Hepatocyte (in vitro differentiated cells): ENCODE results near the gene HK3. TPM values are rescaled to one million over a fixed set of nuclear protein-coding genes. Genes with fewer than 3 reads are reported as not detected.

ENCODE experiments used
- DNase-seq: peaks from one replicate; pipeline ENCODE4 v3.0.0-alpha.2; 2016; ENCODE audit warnings: low spot score
- H2AFZ ChIP-seq: fragments of 200-600 bp; sonication (generic); 2 replicates; pipeline ENCODE4 v1.6.0; 2016; ENCODE audit warnings: antibody characterized with exemption, mild to moderate bottlenecking
- H3K27ac ChIP-seq: fragments of 200-600 bp; sonication (generic); 2 replicates; pipeline ENCODE4 v1.5.1; 2016; ENCODE audit warnings: mild to moderate bottlenecking
- H3K27me3 ChIP-seq: fragments of 200-600 bp; sonication (generic); 2 replicates; pipeline ENCODE4 v1.6.1; 2016
- H3K36me3 ChIP-seq: fragments of 200-600 bp; sonication (generic); replicated peaks from 2 replicates; pipeline ENCODE4 v1.5.1; 2016; ENCODE audit warnings: low read depth; ENCODE audit not compliant: insufficient read depth
- H3K4me1 ChIP-seq: fragments of 200-600 bp; sonication (generic); 2 replicates; pipeline ENCODE4 v1.5.1; 2016; ENCODE audit warnings: mild to moderate bottlenecking, moderate library complexity; ENCODE audit not compliant: insufficient read depth
- H3K4me2 ChIP-seq: fragments of 200-600 bp; sonication (generic); 2 replicates; pipeline ENCODE4 v1.6.0; 2016
- H3K4me3 ChIP-seq: fragments of 200-600 bp; sonication (generic); 2 replicates; pipeline ENCODE4 v1.5.1; 2016; ENCODE audit warnings: mild to moderate bottlenecking
- H3K79me2 ChIP-seq: fragments of 200-600 bp; sonication (generic); 2 replicates; pipeline ENCODE4 v1.6.0; 2017; ENCODE audit warnings: mild to moderate bottlenecking
- H3K9me2 ChIP-seq: fragments of 200-600 bp; sonication (generic); replicated peaks from 2 replicates; pipeline ENCODE4 v1.6.0; 2017; ENCODE audit warnings: mild to moderate bottlenecking; ENCODE audit not compliant: insufficient read depth
- H3K9me3 ChIP-seq: fragments of 200-600 bp; sonication (generic); 2 replicates; pipeline ENCODE4 v1.5.1; 2016; ENCODE audit warnings: low read depth, mild to moderate bottlenecking
- H4K20me1 ChIP-seq: fragments of 200-600 bp; sonication (generic); 2 replicates; pipeline ENCODE4 v1.6.0; 2016; ENCODE audit warnings: mild to moderate bottlenecking; ENCODE audit not compliant: insufficient read depth, poor library complexity, severe bottlenecking
- EZH2 ChIP-seq: fragments of 200-600 bp; sonication (generic); IDR thresholded peaks from 2 replicates; pipeline ENCODE4 v1.6.1; 2016; ENCODE audit warnings: antibody characterized with exemption, mild to moderate bottlenecking, borderline replicate concordance
- EZH2phosphoT487 ChIP-seq: fragments of 200-600 bp; sonication (generic); IDR thresholded peaks from one replicate; pipeline ENCODE4 v1.6.1; 2018; ENCODE audit warnings: antibody characterized with exemption, mild to moderate bottlenecking, low read depth, moderate library complexity; ENCODE audit not compliant: unreplicated experiment, severe bottlenecking
- WGBS: methylation state at CpG from one replicate; pipeline ENCODE4 v1.1.6; 2016; ENCODE audit warnings: low lambda C conversion rate; ENCODE audit errors: missing lambda C conversion rate; 5-methylcytosine and 5-hydroxymethylcytosine counted together
- polyA plus RNA-seq: library from polyadenylated mRNA; unstranded; fragments of >200 nt; fragmentation: Nextera tagmentation; extraction: Ambion mirVana; gene quantifications from 2 replicates; pipeline ENCODE4 v1.2.1, GENCODE V29; 2016
- total RNA-seq: library from RNA; depleted of rRNA; stranded (reverse); fragments of >200 nt; gene quantifications from 2 replicates; pipeline ENCODE4 v1.2.3, GENCODE V29; 2014
- TF ChIP-seq, protein P1 (sequence below): fragments of 200-600 bp; sonication (generic); IDR thresholded peaks from 2 replicates; pipeline ENCODE4 v1.5.1; 2016; ENCODE audit warnings: antibody characterized with exemption, mild to moderate bottlenecking; ENCODE audit not compliant: poor library complexity

The HK3 gene
- total and polyA plus RNA-seq, 2 experiments from 2014 or later = 0.73 TPM; not detected in 1

DNA sequence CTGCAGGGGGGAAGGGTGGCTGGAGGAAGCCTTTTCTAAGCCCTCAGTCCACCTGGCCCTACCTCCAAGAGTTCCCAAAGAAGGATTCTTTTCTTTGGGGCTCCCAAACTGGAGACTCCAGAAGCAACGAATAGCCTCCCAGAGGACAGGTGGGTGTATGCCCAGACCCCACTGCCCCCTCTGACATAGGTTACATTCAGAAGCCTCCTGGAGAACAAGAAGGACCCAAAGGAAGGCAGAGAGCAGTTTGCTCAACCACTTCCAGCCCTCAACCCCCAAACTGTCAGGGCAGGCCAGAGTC, 10.3 kb downstream of the HK3 start:
- no peaks in the 10 kb centered on the region for H3K79me2 ChIP-seq

DNA sequence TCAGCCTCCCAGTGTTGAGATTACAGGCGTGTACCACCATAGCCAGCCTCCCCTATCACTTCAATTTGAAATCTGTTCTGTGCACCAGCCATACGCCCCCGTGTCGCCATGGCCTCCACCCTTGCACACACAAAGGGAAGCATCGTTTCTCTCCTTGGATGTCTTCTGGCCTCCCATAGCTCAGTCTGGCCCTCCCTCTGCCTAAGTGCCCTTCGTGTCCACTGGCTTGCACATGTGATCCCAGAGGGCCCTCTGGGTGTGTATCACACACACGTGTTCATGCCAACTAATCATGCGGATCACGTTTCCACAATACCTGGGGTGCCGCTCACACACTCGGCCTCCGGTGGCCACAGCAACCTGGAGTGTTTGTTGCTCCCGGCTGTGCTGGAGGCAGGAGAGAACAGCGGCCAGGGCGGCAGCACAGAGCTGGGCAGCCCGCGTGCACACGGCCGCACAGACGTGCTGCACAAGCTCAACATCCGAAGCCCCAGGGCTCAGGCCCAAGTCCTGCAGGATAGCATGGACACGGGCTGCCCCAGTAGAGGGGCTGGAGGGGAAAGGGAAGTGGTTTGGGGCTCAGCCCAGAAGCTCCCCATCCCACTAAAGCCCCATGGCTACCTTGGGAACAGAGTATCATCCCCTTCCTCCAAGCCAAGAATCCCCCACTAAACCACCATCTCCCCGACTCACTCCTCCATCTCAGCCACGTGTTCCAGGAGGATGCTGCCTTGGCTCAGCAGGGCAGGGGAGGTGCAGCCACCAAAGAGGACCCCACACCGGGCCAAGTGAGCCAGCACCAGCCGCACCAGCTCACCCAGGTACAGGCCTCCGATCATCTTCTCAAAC, 10.9 kb downstream of the HK3 start:
- no peaks in the 10 kb centered on the region for H4K20me1 ChIP-seq
- H3K4me2 ChIP-seq = no peak overlapping the region
- H3K4me3 ChIP-seq = no peak overlapping the region
- no peaks in the 10 kb centered on the region for H3K4me1 ChIP-seq
- H3K27ac ChIP-seq = no peak overlapping the region
- no peak overlapping the region for H2AFZ ChIP-seq
- H3K27me3 ChIP-seq = peaks cover 5% of the 10 kb centered on the region
- H3K36me3 ChIP-seq = no peaks in the 10 kb centered on the region
- no peaks in the 10 kb centered on the region for H3K79me2 ChIP-seq
- no peaks in the 10 kb centered on the region for H3K9me2 ChIP-seq
- no peak for DNase-seq
- no peak for TF ChIP-seq EZH2phosphoT487
- TF ChIP-seq EZH2 = no peak
- TF ChIP-seq, protein P1, sequence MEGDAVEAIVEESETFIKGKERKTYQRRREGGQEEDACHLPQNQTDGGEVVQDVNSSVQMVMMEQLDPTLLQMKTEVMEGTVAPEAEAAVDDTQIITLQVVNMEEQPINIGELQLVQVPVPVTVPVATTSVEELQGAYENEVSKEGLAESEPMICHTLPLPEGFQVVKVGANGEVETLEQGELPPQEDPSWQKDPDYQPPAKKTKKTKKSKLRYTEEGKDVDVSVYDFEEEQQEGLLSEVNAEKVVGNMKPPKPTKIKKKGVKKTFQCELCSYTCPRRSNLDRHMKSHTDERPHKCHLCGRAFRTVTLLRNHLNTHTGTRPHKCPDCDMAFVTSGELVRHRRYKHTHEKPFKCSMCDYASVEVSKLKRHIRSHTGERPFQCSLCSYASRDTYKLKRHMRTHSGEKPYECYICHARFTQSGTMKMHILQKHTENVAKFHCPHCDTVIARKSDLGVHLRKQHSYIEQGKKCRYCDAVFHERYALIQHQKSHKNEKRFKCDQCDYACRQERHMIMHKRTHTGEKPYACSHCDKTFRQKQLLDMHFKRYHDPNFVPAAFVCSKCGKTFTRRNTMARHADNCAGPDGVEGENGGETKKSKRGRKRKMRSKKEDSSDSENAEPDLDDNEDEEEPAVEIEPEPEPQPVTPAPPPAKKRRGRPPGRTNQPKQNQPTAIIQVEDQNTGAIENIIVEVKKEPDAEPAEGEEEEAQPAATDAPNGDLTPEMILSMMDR = no peak
- WGBS = 93% methylated on average over 27 of the region's 27 CpGs
- H3K9me3 ChIP-seq = no peaks in the 10 kb centered on the region

More for the DNA sequence above, 10.3 kb downstream of the HK3 start:
- H3K4me3 ChIP-seq = no peak overlapping the region
- H2AFZ ChIP-seq = no peak overlapping the region
- H3K4me1 ChIP-seq = no peaks in the 10 kb centered on the region
- H3K9me3 ChIP-seq = no peaks in the 10 kb centered on the region
- no peaks in the 10 kb centered on the region for H3K9me2 ChIP-seq
- H3K4me2 ChIP-seq = no peak overlapping the region
- H4K20me1 ChIP-seq = no peaks in the 10 kb centered on the region
- 63% methylated on average over 1 of the region's 1 CpG for WGBS
- no peaks in the 10 kb centered on the region for H3K36me3 ChIP-seq
- no peak overlapping the region for H3K27ac ChIP-seq
- TF ChIP-seq EZH2phosphoT487 (no peak), EZH2 (no peak)
- TF ChIP-seq, protein P1 = no peak
- no peak for DNase-seq
- H3K27me3 ChIP-seq = peaks cover 5% of the 10 kb centered on the region

DNA sequence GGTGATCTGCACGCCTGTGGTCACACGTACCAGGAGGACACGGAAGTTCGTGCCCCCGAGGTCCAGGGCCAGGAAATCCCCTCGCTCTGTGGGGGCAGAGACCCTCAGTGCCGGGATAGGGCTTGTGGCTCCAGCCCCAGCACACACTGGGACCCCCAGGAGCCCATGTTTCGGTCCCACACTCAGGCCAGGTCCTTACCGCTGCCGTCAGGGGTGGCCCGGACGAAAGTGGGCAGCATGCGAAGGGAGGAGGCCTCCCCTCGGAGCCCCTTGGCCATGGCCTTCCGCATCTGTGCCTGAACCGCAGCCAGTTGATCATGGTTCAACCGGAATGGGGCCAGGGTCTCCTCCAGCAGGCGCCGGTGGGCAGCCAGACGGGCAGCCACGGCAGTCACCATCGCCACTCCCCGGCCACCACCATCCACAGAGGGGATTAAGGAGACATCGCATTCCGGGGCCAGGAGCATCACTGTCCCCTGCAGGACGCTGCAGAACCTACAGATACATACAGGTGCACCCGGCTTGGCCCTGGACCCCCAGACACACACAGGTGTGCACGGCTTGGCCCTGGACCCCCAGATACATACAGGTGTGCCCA, 11.8 kb downstream of the HK3 start:
- Histone ChIP-seq H3K9me3 (no peaks in the 10 kb centered on the region), H3K4me3 (no peak overlapping the region), H3K36me3 (no peaks in the 10 kb centered on the region), H3K27me3 (peaks cover 5% of the 10 kb centered on the region), H3K4me2 (no peak overlapping the region), H3K9me2 (no peaks in the 10 kb centered on the region), H3K27ac (no peak overlapping the region), H3K4me1 (no peaks in the 10 kb centered on the region), H3K79me2 (no peaks in the 10 kb centered on the region), H2AFZ (no peak overlapping the region), H4K20me1 (no peaks in the 10 kb centered on the region)
- TF ChIP-seq, protein P1 = no peak
- TF ChIP-seq EZH2phosphoT487 (no peak), EZH2 (no peak)
- WGBS = 90% methylated on average over 22 of the region's 28 CpGs
- no peak for DNase-seq
